CD4-positive, alpha-beta T cell treated with Interleukin-4 for 1 hour (primary cell): ENCODE data around the gene TMEM179.

Experiments
- DNase-seq, 2 donors: peaks; one replicate each; pipeline ENCODE4 v3.0.0-alpha.2; 2020 to 2022

The TMEM179 gene

GRCh38 chr14:104541905-104542465 is 62.6 kb downstream of the TMEM179 start:
- DNase-seq: no peak
